ENCODE data around the gene SPG7.

DNA sequence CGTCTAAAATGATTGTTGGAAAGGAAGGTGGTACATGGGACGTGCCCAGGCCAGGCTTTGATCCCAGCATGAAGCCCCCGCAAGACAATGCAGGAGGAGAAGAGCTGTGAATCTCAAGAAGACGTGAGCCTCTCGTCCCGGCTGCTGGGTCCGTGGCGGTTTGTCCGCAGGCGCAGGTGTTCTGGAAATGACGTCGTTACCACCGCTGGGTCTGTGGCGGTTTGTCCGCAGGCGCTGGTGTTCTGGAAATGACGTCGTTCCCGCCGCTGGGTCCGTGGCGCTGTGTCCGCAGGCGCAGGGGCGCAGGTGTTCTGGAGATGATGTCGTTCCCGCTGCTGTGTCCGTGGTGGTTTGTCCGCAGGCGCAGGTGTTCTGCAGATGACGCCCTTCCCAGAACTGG lies 14.1 kb downstream of the SPG7 start:
- TF ChIP-seq ZBTB21 (tag by site-specific recombination; IDR thresholded peaks at IDR 0.05) (no peak), ZBTB20 (tag by site-specific recombination; IDR thresholded peaks at IDR 0.05) (no peak), CTCF (tag by site-specific recombination; IDR thresholded peaks at IDR 0.05) (no peak), ZNF624 (tag by site-specific recombination; IDR thresholded peaks at IDR 0.05) (no peak), REST (tag by site-specific recombination; IDR thresholded peaks at IDR 0.05) (no peak), ZNF501 (tag by site-specific recombination; IDR thresholded peaks at IDR 0.05) (no peak), HOXD13 (CRISPR knock-in tag; IDR thresholded peaks at IDR 0.05; ENCODE audit: borderline replicate concordance) (no peak)

Measured in HEK293 (cell line).